K562 (cell line): Measurements from ENCODE around the gene B4GALT1. TPM values are rescaled to one million over a fixed set of nuclear protein-coding genes. Genes with fewer than 3 reads are reported as not detected.

Source experiments
- ATF1 ChIP-seq, 2 experiments: fragments of 450-650 bp in 1 of 2; IDR thresholded peaks; 2 replicates each; pipeline ENCODE4 v1.6.1; 2016; ENCODE audit warnings: missing compliant biosample characterization in 1 of 2, missing genetic modification characterization in 1 of 2
- ATF7 ChIP-seq: fragments of 450-650 bp; IDR thresholded peaks from 2 replicates; pipeline ENCODE4 v1.7.1; 2014; ENCODE audit warnings: mild to moderate bottlenecking, moderate library complexity
- C11orf30 ChIP-seq: fragments of 450-650 bp; IDR thresholded peaks from 2 replicates; pipeline ENCODE4 v1.6.1; 2016; ENCODE audit warnings: low read depth, mild to moderate bottlenecking
- CCNT2 ChIP-seq: IDR thresholded peaks from 2 replicates; pipeline ENCODE4 v1.6.1; 2011; ENCODE audit warnings: borderline replicate concordance, low read depth, mild to moderate bottlenecking, moderate library complexity, mixed read lengths, low read length; ENCODE audit not compliant: insufficient read length; ENCODE audit errors: extremely low read depth
- CTBP1 ChIP-seq: fragments of 450-650 bp; IDR thresholded peaks from 2 replicates; pipeline ENCODE4 v1.6.1; 2016; ENCODE audit warnings: borderline replicate concordance
- CXXC5 ChIP-seq: fragments of 250-450 bp; sonication (Bioruptor Pico); IDR thresholded peaks from 2 replicates; pipeline ENCODE4 v1.8.0; 2022; ENCODE audit warnings: inconsistent platforms, mild to moderate bottlenecking, moderate library complexity
- E2F3 ChIP-seq: fragments of 250-450 bp; sonication (Bioruptor Pico); IDR thresholded peaks from 2 replicates; pipeline ENCODE4 v1.4.0; 2020; ENCODE audit warnings: mild to moderate bottlenecking
- E2F5 ChIP-seq: sonication (generic); formaldehyde crosslinking; IDR thresholded peaks from 2 replicates; pipeline ENCODE4 v1.8.0; 2022; ENCODE audit warnings: mild to moderate bottlenecking, missing genetic modification reagents
- HDGF ChIP-seq: fragments of 450-650 bp; IDR thresholded peaks from 2 replicates; pipeline ENCODE4 v1.6.1; 2016
- JUN ChIP-seq, 2 experiments: sonication (generic) in 1 of 2; formaldehyde crosslinking in 1 of 2; IDR thresholded peaks; 2 replicates each; pipeline versions ENCODE4 v1.6.1 to v1.8.0; 2012 to 2022; ENCODE audit warnings: borderline replicate concordance in 2 of 2, mild to moderate bottlenecking in 2 of 2, improper control_type of control experiment in 1 of 2, low read depth in 1 of 2, low read length in 1 of 2, missing genetic modification reagents in 1 of 2
- MECOM ChIP-seq: fragments of 250-450 bp; sonication (Bioruptor Pico); IDR thresholded peaks from 2 replicates; pipeline ENCODE4 v1.8.0; 2022; ENCODE audit warnings: inconsistent platforms
- MEIS2 ChIP-seq: fragments of 450-650 bp; IDR thresholded peaks from 2 replicates; pipeline ENCODE4 v1.6.1; 2014; ENCODE audit warnings: mild to moderate bottlenecking; ENCODE audit not compliant: partially characterized antibody
- NCOA4 ChIP-seq: fragments of 450-650 bp; IDR thresholded peaks from 2 replicates; pipeline ENCODE4 v1.6.1; 2018; ENCODE audit warnings: mild to moderate bottlenecking; ENCODE audit not compliant: partially characterized antibody
- NELFE ChIP-seq: IDR thresholded peaks from 2 replicates; pipeline ENCODE4 v1.6.1; 2011; ENCODE audit warnings: mild to moderate bottlenecking; ENCODE audit not compliant: insufficient read depth, insufficient read length
- NR2C1 ChIP-seq, 2 experiments: fragments of 450-650 bp; IDR thresholded peaks; 2 replicates each; pipeline ENCODE4 v1.6.1; 2017; ENCODE audit warnings: mild to moderate bottlenecking in 2 of 2, antibody characterized with exemption in 1 of 2, inconsistent platforms in 1 of 2, missing compliant biosample characterization in 1 of 2, missing genetic modification characterization in 1 of 2
- NR2C2 ChIP-seq, 2 experiments: fragments of 200-800 bp in 1 of 2; sonication (Bioruptor generic) in 1 of 2; sonication (generic) in 1 of 2; formaldehyde crosslinking in 1 of 2; IDR thresholded peaks; 2 replicates each; pipeline versions ENCODE4 v1.6.1 to v1.8.0; 2016 to 2022; ENCODE audit warnings: mild to moderate bottlenecking in 1 of 2, missing compliant biosample characterization in 1 of 2, missing genetic modification characterization in 1 of 2, missing genetic modification reagents in 1 of 2
- PBX2 ChIP-seq, 2 experiments: IDR thresholded peaks in 1 of 2; conservative IDR thresholded peaks in 1 of 2; 2 replicates each; pipeline ENCODE4 v1.6.1; 2016; ENCODE audit warnings: low read depth in 2 of 2, mild to moderate bottlenecking in 1 of 2, missing compliant biosample characterization in 1 of 2, missing genetic modification characterization in 1 of 2, moderate library complexity in 1 of 2
- RB1 ChIP-seq: fragments of 450-650 bp; IDR thresholded peaks from 2 replicates; pipeline ENCODE4 v1.6.1; 2017; ENCODE audit warnings: low read depth, mild to moderate bottlenecking
- SMARCE1 ChIP-seq: fragments of 450-650 bp; IDR thresholded peaks from 2 replicates; pipeline ENCODE4 v1.7.1; 2016; ENCODE audit warnings: mild to moderate bottlenecking
- XRCC5 ChIP-seq: fragments of 200-400 bp; formaldehyde crosslinking; IDR thresholded peaks from 2 replicates; pipeline ENCODE4 v1.6.1; 2017; ENCODE audit warnings: low read depth, mild to moderate bottlenecking, low read length
- ZKSCAN1 ChIP-seq: fragments of 150-350 bp; IDR thresholded peaks from 2 replicates; pipeline ENCODE4 v1.6.1; 2016; ENCODE audit warnings: low read depth, low read length
- ZNF512 ChIP-seq: IDR thresholded peaks from 2 replicates; pipeline ENCODE4 v1.6.1; 2016; ENCODE audit warnings: missing genetic modification characterization, missing compliant biosample characterization
- polyA plus RNA-seq, 8 experiments: library from polyadenylated mRNA; depleted of rRNA in 4 of 8; stranded (reverse) in 5 of 8; unstranded in 3 of 8; fragments of >200 nt; fragmentation: Nextera tagmentation in 2 of 8; fragmentation: Illumina TruSeq in 1 of 8; extraction: Ambion mirVana in 2 of 8; extraction: Trizol in 1 of 8; gene quantifications; 2 replicates each; pipeline versions ENCODE4 v1.2.1 to v1.2.3, GENCODE V29; 2011 to 2014; ENCODE audit warnings: inconsistent platforms in 1 of 8, missing spikeins in 1 of 8
- total RNA-seq, 7 experiments: library from RNA; depleted of rRNA in 6 of 7; stranded (reverse); fragments of >200 nt in 6 of 7; fragmentation: Illumina TruSeq in 2 of 7; extraction: Trizol in 2 of 7; gene quantifications; 2 replicates each; pipeline versions ENCODE4 v1.2.1 to v1.2.3, GENCODE V29; 2011 to 2021; ENCODE audit warnings: low replicate concordance in 1 of 7

B4GALT1 gene
- total and polyA plus RNA-seq, 9 of the 15 experiments (the other 6 are each of a cell fraction or from before 2014, with no cell fraction given) = 4.1 to 26.8 (median 7.1) TPM

- TF ChIP-seq E2F3 (CRISPR knock-in tag) = no peak
- TF ChIP-seq C11orf30 = no peak
- no peak for TF ChIP-seq NELFE
- no peak for TF ChIP-seq MECOM (CRISPR knock-in tag)
- 0 out of 2 replicates have a peak, but pooled peaks have one; percentile 9 for TF ChIP-seq JUN (IDR thresholded peaks at IDR 0.05; ENCODE audit: borderline replicate concordance, low read depth, low read length)
- TF ChIP-seq JUN (CRISPR knock-in tag; IDR thresholded peaks at IDR 0.05; ENCODE audit: borderline replicate concordance) = no peak
- no peak for TF ChIP-seq RB1
- no peak for TF ChIP-seq PBX2 (CRISPR knock-in tag; IDR thresholded peaks at IDR 0.05; ENCODE audit: low read depth)
- TF ChIP-seq PBX2 (tag; conservative IDR thresholded peaks at IDR 0.05; ENCODE audit: low read depth) = no peak
- no peak for TF ChIP-seq NR2C2 (CRISPR knock-in tag; IDR thresholded peaks at IDR 0.05)
- TF ChIP-seq NR2C2 (tag; IDR thresholded peaks at IDR 0.05) = peak; percentile 95
- TF ChIP-seq CXXC5 = peak; percentile 25; the same call in 1 of the 2 replicates
- no peak for TF ChIP-seq SMARCE1
- TF ChIP-seq E2F5 = no peak
- TF ChIP-seq XRCC5 = no peak
- no peak for TF ChIP-seq CCNT2
- no peak for TF ChIP-seq ZKSCAN1
- TF ChIP-seq NR2C1 (IDR thresholded peaks at IDR 0.05) = peak; percentile 86
- peak; percentile 86; the same call in 1 of the 2 replicates for TF ChIP-seq NR2C1 (tag; IDR thresholded peaks at IDR 0.05)
- peak; percentile 43 for TF ChIP-seq MEIS2
- no peak for TF ChIP-seq CTBP1
- TF ChIP-seq ATF7 = peak; percentile 34; the same call in 1 of the 2 replicates
- TF ChIP-seq HDGF = no peak
- no peak for TF ChIP-seq ATF1 (CRISPR knock-in tag; IDR thresholded peaks at IDR 0.05)
- TF ChIP-seq ATF1 (tag; IDR thresholded peaks at IDR 0.05) = peak; percentile 61
- no peak for TF ChIP-seq ZNF512 (tag)
- no peak for TF ChIP-seq NCOA4
Observed at GRCh38 chr9:33158843-33159776, 8.0 kb downstream of the B4GALT1 start (continued).
